ENCODE results near the gene AK4. TPM values are rescaled to one million over a fixed set of nuclear protein-coding genes. Genes with fewer than 3 reads are reported as not detected.
"Not testable (repeated sequence)": the region's sequence is repeated elsewhere in the genome, so short reads cannot be mapped to it uniquely, and the experiment has no call there.

The AK4 gene
- total RNA-seq, 1 experiment from 2014 or later: 8.9 TPM

DNA sequence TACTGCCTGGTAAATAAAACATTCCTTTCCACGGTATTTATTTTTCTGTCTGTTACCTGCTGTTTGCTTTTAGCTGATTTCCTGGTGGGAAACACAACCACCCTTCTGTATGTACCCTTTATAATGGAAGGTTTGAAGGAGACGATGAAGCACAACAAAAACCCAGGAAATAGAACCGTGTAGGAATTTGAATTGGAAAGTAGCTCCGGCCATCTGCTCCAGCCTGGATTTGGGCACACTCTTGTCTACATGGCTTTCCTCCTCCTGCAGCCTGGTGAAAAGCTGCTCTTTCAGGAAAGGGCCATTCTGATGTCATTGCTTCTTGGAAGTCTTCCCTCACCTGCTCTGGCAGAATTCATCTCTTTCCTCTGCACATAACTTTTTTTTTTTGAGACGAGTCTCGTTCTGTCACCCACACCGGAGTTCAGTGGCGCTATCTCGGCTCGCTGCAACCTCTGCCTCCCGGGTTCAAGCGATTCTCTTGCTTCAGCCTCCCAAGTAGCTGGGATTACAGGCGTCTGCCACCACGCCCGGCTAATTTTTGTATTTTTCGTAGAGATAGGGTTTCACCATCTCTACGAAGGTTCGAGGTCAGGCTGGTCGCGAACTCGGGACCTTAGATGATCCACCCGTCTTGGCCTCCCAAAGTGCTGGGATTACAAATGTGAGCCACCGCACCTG is 2.7 kb downstream of the AK4 start:
- DNase-seq (ENCODE audit: low spot score): no peak

- DNase-seq (ENCODE audit: low spot score): no peak
Observed at GRCh38 chr1:65151641-65152040, 3.6 kb downstream of the AK4 start.

DNA sequence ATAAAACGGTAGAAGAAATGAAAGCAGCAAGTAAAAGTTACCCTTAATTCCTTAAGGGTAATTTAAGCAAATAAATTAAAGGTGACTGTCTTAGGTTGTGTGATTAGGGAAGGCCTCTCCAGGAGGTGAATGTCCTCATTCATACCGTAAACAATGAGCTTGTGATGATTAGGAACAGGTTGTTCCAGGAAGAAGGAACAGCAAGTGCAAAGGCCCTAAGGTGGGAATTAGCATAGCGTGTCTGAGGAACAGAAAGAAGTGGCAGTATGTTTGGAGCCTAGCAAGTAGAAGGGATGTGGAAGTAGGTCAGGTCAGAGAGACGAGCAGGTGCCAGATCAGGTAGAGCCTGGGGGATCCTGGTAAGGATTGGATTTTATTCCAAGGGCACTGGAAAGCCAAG is 5.6 kb downstream of the AK4 start:
- no peak for DNase-seq (ENCODE audit: low spot score)

DNA sequence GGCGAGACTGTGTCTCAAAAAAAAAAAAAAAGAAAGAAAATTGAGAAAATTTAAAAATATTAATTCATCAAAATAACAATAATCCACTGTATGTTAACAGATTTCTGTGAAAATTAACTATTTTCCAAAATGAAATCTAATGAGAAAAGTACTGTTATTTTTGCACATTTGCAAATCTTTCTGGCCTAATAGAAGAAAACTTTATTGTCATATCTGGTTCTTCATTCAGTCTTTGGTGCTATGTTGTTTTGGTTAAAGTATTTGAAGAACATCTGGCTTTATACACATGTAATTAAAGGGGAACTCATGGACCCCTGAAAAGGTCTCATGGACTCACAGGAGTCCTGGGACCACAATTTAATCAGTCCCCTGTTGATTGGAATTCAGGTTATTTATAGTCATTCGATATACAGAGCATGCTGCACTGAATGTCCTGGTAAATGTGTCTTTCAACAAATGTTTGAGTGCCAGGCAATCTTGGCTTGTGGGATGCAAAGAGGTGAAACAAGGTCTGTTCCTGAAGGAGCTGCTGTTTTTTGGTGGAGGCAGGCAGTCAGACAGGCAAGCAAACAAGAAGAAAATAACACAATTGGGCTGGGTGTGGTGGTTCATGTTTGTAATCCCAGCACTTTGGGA is 9.0 kb downstream of the AK4 start:
- DNase-seq (ENCODE audit: low spot score): no peak

- no peak for DNase-seq (ENCODE audit: low spot score)
Observed at GRCh38 chr1:65157546-65157941, 9.5 kb downstream of the AK4 start.

- DNase-seq (ENCODE audit: low spot score): not testable (repeated sequence)
Observed at GRCh38 chr1:65159291-65159688, 11.3 kb downstream of the AK4 start.

- no peak for DNase-seq (ENCODE audit: low spot score)
Observed at GRCh38 chr1:65159801-65160523, 12.0 kb downstream of the AK4 start.

DNA sequence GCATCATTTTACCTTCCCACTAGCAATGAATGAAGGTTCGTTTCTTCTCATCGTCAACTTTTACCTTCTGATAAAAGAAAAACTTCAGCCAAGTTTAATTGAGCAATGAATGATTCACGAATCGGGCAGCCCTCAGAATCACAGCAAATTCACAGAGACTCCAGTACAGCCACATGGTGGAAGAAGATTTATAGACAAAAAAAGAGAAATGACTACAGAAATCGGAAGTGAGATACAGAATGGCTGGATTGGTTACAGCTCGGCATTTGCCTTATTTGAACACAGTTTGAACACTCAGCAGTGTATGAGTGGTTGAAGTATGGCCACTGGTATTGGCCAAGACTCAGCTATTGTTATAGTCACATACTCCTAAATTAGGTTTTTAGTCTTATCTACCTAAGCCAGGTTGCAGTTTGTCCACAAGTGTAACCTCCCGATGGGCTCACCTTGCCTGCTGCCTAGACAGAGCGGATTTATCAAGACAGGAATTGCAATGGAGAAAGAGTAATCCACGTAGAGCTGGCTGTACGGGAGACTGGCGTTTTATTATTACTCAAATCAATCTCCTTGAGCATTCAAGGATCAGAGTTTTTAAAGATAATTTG is 15.3 kb downstream of the AK4 start:
- DNase-seq (ENCODE audit: low spot score): no peak

GRCh38 chr1:65164101-65164500 is 16.1 kb downstream of the AK4 start:
- DNase-seq (ENCODE audit: low spot score): not testable (repeated sequence)

- no peak for DNase-seq (ENCODE audit: low spot score)
Observed at GRCh38 chr1:65164633-65165032, 16.6 kb downstream of the AK4 start.

- no peak for DNase-seq (ENCODE audit: low spot score)
Observed at GRCh38 chr1:65165269-65165993, 17.4 kb downstream of the AK4 start.

DNA sequence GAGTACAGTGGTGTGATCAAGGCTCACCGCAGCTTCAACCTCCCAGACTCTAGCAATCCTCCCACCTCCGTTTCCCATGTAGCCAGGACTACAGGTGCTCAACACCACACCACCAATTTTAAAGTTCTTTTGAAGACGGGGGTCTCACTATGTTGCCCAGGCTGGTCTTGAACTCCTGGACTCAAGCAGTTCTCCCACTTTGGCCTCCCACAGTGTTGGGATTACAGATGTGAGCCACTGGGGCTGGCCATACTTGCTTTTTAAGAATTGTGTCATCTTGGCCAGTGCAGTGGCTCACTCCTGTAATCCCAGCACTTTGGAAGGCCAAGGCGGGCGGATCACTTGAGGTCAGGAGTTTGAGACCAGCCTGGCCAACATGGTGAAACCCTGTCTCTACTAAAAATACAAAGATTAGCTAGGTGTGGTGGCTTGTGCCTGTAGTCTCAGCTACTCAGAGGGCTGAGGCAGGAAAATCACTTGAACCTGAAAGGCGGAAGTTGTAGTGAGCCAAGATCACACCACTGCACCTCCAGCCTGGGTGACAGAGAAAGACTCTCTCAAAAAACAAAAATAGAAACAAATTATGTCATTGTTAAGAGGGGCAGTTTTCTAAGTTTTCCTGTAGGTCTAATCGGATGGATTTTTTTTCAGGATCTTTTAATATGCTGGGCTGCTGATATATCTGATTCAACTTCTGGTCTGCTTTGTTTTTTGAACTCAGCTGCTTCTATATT is 18.7 kb downstream of the AK4 start:
- DNase-seq (ENCODE audit: low spot score): no peak

GRCh38 chr1:65167586-65168242 is 19.7 kb downstream of the AK4 start:
- no peak for DNase-seq (ENCODE audit: low spot score)

- DNase-seq (ENCODE audit: low spot score): no peak
Observed at GRCh38 chr1:65168867-65169266, 20.9 kb downstream of the AK4 start.

- no peak for DNase-seq (ENCODE audit: low spot score)
Observed at GRCh38 chr1:65170511-65171142, 22.6 kb downstream of the AK4 start.

DNA sequence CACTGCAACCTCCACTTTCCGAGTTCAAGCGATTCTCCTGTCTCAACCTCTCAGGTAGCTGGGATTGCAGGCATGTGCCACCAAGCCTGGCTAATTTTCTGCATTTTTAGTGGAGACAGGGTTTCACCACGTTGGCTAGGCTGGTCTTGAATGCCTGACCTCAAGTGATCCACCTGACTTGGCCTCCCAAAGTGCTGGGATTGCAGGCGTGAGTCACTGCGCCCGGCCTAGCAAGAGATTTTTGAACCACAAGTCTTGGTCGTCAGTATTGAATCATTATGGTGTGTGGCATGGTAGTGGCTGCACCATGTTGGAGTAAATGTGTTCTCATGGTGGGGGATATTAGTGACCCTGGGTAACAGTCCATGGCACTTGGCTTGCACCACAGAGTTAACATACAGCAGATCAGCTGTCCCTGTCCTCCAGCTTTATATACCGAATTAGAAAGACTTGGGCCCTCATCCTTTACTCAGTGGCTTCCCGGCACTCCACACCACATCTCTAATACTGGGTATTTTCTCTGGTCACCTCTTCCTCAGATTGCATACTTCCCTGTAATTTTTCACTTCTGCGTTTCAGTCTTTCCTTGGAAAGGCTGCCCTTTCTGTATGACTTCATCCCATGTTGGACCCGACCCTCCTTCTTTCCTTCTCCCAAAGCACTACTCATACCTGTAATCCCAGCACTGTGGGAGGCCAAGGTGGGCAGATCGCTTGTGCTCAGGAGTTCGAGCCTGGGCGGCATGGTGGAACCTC is 25.1 kb downstream of the AK4 start:
- no peak for DNase-seq (ENCODE audit: low spot score)

GRCh38 chr1:65174585-65174984 is 26.6 kb downstream of the AK4 start:
- DNase-seq (ENCODE audit: low spot score): peak; percentile 93

- DNase-seq (ENCODE audit: low spot score): no peak
Observed at GRCh38 chr1:65175171-65176055, 27.4 kb downstream of the AK4 start.
